GM03348 (cell line): ENCODE data around the gene RBM20.
"Not testable (repeated sequence)": the region's sequence is repeated elsewhere in the genome, so short reads cannot be mapped to it uniquely, and the experiment has no call there.

ENCODE experiments used
- DNase-seq: peaks from one replicate; pipeline ENCODE4 v3.0.0; 2012; ENCODE audit warnings: low spot score

The RBM20 gene

GRCh38 chr10:110706690-110707098, 62.6 kb downstream of the RBM20 start:
- DNase-seq, result peak; percentile 87

DNA sequence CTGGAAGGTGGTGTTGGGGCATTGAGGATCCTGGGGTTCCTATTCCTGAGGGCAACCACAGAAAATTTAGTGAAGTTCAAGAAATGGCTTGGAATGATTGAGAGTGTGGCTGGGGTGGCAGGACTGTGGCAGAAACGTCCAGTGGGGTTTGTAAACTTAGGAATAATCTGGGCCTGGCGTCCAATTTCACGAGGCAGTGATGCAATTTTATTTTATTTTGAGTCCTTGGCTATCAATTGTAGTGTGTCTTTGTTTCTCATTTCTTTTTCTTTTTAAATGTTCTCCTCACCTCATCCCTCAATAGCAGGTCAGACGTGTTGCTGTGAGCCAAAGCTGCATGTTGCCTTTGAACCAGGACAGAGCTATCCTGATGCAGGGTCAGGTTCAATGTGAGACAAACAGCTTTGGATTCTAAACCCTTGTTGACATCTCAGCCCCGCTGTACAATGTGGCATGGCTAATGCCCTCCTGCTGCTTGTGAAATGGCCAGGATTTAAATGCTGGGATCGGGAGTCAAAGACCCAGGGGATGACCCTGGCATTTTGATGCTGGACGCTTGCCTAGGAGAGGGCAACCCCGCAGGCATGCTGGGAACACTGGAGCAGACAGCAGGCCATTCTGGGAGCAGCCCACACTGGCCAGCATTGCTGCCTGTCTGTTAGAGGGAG, 64.8 kb downstream of the RBM20 start:
- no peak for DNase-seq

DNA sequence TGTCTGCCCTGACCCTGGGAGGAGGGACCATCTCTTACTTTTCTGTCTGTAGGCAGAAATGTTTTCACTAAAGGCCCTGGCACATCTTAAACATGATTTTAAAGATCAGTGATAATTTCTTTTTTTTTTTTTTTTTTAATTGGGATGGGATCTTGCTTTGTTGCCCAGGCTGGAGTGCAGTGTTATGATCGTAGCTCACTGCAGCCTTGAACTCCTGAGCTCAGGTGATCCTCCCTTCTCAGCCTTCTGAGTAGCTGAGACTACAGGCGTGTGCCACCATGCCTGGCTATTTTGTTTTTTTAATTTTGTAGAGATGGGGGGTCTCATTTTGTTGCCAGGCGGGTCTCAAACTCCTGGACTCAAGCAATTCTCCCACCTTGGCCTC, 65.3 kb downstream of the RBM20 start:
- no peak for DNase-seq

DNA sequence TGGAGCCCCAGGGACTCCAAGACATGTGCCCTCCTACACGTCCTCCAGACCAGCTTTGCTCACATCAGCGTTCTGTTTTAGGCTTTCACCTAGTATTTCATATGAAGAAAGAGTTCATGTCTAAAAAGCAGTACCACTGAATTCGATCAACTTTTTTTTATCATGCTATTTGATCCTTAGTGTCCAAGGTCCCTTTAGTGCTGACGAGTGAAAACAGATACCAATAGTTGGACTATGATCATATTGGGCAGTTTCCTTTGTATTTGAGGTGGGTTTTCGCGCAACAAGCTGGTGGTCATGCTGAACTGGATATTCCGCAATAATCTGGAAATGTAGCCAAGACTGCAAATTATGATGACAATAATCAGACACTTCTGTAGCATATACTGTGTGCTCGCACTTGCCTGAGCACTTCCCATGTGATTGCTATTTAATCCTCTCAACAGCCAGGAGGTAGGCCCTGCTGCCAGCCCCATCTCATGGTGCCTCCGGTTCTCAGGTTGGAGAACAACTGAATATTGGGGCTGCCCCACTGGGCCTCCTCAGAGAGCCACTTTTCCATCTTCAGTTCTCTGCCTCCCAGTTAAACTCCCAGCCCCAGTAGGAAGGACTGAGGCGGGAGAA, 65.9 kb downstream of the RBM20 start:
- no peak for DNase-seq

- no peak for DNase-seq
Observed at GRCh38 chr10:110710621-110711020, 66.5 kb downstream of the RBM20 start.

- DNase-seq, result no peak
Observed at GRCh38 chr10:110711382-110711781, 67.2 kb downstream of the RBM20 start.

DNA sequence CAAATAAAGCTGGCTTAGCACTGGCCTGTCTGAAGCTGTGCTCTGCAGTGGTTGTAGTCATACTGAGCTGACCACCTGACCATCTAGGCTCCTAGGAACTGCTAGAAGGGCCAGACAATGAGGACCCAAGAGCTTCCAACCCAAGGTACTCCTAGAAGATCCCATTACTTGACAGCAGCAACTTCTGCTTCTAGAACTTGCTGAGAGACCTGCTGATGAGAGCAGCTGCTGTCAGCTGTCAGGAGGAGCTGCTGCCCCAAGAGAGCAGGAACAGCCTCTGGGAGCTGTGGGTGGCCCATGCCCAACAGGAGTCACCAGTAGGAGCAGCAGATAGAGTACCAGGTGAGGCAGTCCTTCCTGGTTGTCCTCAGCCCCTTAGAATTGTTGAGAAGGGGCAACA, 70.2 kb downstream of the RBM20 start:
- DNase-seq, result no peak

- DNase-seq, result no peak
Observed at GRCh38 chr10:110717781-110718589, 73.8 kb downstream of the RBM20 start.

- DNase-seq, result no peak
Observed at GRCh38 chr10:110721406-110722038, 77.4 kb downstream of the RBM20 start.

- no peak for DNase-seq
Observed at GRCh38 chr10:110723224-110723891, 79.2 kb downstream of the RBM20 start.

DNA sequence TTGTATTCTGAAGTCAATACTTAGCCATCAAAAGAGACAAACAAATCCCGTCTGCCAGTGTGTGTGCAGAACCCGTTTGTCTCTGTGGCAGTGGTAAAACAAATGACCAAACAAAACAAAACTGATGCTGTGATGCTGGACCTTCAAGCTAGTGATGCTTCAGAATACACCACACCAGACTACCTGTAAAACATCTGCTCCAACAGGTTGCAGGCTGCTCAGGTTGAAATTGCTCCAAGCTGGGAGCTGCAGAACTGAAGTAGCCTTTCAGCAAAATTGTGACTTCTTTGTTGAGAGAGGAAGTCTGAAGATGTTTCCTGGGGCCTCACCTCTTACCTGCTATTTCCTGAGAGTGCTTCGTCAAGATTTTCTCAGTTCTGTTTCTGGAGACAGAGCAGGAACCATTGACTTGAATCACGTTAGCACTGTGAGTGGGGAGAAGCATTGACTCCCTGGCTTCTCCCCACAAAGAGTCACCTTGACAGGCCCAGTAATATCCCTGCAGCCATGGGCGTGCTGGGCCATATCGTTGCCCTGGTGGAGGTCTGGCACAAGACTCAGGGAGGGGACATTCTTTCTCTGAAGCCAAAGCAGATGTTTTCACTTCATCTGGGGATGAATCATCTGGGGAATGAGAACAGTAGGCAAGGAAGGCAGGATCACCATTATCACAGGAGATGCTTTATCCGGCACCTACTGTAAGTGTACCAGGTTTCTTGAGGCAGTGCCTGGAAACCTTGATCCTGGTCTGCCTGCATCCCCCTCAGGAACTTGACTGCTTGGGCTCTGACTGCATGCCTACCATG, 80.2 kb downstream of the RBM20 start:
- DNase-seq, result peak; percentile 37

DNA sequence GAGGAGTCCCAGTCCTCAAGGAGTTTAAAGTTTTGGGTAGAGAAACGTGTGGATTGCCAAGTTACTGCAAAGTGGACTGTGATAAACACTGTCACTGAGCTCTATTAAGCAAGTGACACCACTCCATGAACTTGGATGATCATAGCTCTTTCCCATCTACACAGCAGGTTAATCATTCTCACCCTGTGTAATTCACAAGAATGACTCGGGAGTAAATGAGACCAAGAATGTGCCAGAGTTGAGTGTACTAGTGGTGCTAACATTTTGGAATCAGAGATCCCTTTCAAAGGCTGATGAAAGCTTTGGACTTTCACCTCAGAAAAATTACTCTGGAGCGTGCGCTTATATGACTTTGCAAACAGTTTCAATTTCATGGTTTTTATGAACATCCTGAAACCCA, 80.8 kb downstream of the RBM20 start:
- no peak for DNase-seq

DNA sequence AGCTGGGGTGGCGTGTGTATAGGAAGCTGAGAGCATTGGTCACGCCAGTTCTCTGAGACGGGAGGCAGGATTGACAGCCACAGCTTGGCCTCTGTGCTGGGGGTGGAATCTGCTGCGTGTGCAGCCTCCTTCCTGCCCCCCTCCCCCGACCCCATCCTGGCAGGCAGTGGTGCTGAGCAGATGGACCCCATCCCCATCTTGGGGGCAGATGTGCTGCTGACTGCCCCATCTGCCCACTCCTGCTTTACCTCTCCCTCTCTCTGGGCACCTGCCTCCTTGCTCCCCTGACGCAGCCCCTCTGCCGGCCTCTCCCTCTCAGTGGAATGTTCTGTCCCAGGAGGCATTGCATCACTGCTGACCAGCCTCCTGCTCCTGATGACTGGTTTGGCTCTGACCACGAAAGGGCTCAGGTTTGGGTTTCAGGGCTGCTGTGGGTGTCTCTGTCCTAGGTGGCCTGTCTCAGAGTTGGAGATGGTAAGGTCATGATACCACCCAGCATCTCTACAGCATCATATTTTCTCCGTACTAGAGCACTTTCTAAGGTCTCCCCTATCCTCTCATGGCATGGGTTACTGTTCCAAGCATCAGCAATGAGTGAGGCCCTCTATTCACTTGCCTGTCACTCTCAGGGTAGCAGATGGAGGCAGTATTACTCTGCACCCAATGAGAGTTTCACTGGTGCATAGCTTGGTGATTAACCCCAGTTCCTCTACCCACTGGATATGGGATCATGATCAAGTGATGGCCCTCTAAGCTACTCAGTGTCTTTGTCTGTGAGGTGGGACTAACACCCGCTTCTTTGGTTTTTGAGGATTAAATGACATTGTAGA, 81.9 kb downstream of the RBM20 start:
- DNase-seq, result peak; percentile 52

DNA sequence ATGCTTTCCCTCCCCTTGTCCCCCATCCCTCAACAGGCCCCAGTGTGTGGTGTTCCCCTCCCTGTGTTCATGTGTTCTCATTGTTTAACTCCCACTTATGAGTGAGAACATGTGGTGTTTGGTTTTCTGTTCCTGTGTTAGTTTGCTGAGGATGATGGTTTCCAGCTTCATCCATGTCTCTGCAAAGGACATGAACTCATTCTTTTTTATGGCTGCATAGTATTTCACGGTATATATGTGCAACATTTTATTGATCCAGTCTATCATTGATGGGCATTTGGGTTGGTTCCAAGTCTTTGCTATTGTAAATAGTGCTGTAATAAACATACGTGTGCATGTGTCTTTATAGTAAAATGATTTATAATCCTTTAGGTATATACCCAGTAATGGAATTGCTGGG, 83.6 kb downstream of the RBM20 start:
- DNase-seq, result not testable (repeated sequence)

- DNase-seq, result no peak
Observed at GRCh38 chr10:110730345-110731050, 86.4 kb downstream of the RBM20 start.

- no peak for DNase-seq
Observed at GRCh38 chr10:110733218-110733952, 89.2 kb downstream of the RBM20 start.

- no peak for DNase-seq
Observed at GRCh38 chr10:110735620-110736027, 91.5 kb downstream of the RBM20 start.

DNA sequence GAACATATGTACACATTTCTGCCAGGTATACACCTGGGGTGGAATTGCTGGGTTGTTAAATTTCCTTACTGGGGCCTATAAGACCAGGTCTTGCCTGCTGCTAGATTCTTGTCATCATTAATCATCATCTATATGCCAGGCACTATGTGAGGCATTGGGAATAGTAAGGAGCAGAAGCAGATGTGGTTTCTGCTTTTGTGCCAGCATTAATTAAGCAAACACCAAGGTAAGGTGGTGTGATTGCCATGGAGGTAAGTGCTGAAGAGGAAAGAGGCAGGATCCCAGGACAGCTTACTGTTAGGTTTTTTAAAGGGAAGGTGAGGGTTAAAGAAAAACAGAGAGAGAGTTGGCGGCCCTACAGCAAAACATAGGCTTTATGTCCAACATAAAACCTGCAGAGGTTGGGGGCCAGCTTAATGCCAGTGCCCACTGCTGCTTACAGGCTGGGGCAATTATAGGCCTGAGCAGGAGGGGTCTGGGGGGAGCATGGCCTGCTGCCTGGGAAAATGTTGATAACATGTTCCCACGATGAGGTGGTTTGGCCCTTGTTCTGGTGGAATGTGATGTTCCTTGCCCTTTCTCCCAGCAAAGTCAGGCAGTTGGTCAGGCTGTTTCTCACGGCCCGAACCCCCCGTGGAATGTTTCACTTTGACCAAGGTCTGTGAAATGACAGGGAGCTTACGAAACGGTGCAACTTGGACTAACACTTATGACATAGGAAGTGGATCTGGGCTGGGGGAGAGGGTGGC, 93.9 kb downstream of the RBM20 start:
- no peak for DNase-seq
